GM12873 (cell line): ENCODE measurements around the gene DDIT3.

Experiments used
- TF ChIP-seq, protein P1 (sequence below): IDR thresholded peaks from 2 replicates; pipeline ENCODE4 v1.5.1; 2012; ENCODE audit warnings: low read depth, mild to moderate bottlenecking, moderate library complexity, low read length, control low read depth; ENCODE audit not compliant: insufficient read depth; ENCODE audit errors: missing control alignments

The DDIT3 gene

DNA sequence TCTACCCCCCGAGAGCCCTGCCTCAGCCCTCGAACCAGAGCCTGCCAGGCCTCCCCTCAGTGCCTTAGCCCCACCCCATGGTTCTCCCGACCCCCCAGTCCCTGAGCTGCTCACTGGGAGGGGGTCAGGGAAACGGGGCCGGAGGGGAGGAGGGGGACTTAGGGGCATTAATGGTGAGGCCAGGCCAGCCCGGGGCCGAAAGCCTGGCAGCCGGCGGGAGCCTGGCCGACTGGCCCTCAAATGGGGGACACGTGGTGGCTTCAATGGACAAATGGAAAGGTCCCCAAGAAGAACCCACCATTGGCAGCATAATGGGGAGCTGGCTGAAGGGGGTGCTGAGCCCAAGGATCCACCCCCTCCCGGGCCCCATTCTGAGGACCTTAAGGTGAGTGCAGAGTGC lies 7.9 kb upstream of the DDIT3 start:
- TF ChIP-seq, protein P1, sequence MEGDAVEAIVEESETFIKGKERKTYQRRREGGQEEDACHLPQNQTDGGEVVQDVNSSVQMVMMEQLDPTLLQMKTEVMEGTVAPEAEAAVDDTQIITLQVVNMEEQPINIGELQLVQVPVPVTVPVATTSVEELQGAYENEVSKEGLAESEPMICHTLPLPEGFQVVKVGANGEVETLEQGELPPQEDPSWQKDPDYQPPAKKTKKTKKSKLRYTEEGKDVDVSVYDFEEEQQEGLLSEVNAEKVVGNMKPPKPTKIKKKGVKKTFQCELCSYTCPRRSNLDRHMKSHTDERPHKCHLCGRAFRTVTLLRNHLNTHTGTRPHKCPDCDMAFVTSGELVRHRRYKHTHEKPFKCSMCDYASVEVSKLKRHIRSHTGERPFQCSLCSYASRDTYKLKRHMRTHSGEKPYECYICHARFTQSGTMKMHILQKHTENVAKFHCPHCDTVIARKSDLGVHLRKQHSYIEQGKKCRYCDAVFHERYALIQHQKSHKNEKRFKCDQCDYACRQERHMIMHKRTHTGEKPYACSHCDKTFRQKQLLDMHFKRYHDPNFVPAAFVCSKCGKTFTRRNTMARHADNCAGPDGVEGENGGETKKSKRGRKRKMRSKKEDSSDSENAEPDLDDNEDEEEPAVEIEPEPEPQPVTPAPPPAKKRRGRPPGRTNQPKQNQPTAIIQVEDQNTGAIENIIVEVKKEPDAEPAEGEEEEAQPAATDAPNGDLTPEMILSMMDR: no peak

DNA sequence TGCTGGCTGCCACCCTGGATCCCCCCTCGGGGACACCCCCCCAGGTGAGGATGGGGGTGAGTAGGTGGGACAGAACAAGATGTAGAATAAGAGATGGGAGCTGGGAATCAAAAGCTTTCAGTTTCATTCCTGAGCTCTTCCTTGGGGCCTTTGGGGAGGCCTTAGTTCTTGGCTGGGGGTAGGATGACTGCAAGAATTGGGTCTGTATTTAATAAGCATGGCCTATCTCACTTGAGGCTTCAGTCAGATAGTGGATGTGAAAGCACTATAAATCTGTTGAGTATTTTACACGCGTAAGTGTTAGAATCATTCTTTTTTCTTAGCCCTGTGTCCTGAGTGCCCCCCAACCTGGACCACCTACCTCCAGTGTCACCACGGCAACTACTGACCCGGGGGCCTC lies 6.9 kb upstream of the DDIT3 start:
- TF ChIP-seq, protein P1: no peak

DNA sequence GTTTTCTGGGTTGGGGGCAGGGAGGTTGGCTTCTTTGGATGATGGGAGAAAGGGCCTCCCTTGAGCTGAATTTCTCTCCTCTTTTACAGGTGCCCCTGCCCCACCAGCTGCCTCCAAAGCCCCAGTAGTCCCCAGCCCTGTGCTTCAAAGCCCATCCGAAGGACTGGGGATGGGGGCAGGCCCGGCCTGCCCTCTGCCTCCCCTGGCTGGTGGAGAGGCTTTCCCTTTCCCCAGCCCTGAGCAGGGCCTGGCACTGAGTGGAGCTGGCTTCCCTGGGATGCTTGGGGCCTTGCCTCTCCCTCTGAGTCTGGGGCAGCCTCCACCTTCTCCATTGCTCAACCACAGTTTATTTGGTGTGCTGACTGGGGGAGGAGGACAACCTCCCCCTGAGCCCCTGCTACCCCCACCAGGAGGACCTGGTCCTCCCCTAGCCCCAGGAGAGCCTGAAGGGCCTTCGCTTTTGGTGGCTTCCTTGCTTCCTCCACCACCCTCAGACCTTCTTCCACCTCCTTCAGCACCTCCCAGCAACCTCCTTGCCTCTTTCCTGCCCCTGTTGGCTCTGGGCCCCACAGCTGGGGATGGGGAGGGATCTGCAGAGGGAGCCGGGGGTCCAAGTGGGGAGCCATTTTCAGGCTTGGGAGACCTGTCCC lies 6.3 kb upstream of the DDIT3 start:
- TF ChIP-seq, protein P1: no peak

DNA sequence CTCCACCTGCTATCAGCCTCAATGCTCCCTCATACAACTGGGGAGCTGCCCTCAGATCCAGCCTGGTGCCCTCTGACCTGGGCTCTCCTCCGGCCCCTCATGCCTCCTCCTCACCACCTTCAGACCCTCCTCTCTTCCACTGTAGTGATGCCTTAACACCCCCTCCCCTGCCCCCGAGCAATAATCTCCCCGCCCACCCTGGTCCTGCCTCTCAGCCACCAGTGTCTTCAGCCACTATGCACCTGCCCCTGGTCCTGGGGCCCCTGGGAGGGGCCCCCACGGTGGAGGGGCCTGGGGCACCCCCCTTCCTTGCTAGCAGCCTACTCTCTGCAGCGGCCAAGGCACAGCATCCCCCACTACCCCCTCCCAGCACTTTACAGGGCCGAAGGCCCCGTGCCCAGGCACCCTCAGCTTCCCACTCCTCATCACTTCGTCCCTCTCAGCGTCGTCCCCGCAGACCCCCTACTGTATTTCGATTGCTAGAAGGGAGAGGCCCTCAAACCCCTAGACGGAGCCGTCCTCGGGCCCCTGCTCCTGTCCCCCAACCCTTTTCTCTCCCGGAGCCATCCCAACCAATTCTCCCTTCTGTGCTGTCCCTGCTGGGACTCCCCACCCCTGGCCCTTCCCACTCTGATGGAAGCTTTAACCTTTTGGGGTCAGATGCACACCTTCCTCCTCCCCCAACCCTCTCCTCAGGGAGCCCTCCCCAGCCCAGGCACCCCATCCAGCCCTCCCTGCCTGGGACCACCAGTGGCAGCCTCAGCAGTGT lies 5.5 kb upstream of the DDIT3 start:
- TF ChIP-seq, protein P1: no peak

DNA sequence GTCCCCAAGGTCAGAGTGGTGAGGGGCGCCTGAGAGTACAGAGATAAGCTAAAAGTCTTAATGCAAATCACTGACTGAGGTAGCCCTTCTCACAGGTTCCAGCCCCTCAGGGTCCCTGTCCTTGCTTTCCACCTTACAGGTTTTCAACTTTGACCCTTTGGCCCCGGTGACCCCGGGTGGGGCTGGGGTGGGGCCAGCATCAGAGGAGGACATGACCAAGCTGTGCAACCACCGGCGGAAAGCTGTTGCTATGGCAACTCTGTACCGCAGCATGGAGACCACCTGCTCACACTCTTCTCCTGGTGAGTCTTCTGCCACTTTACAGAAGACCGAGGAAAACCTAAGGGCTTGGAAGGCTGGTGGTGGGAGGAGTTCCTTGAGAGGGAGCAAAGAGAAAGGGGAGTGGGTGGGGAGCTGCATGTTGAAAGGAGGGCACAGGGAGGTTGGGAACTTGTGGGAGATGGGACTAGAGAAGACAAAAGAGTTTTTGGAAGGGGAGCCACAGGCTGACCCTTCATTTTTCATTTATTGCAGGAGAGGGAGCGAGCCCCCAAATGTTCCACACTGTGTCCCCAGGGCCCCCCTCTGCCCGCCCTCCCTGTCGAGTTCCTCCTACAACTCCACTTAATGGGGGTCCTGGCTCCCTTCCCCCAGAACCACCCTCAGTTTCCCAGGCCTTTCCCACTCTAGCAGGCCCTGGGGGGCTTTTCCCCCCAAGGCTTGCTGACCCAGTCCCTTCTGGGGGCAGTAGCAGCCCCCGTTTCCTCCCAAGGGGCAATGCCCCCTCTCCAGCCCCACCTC lies 4.7 kb upstream of the DDIT3 start:
- TF ChIP-seq, protein P1: no peak

DNA sequence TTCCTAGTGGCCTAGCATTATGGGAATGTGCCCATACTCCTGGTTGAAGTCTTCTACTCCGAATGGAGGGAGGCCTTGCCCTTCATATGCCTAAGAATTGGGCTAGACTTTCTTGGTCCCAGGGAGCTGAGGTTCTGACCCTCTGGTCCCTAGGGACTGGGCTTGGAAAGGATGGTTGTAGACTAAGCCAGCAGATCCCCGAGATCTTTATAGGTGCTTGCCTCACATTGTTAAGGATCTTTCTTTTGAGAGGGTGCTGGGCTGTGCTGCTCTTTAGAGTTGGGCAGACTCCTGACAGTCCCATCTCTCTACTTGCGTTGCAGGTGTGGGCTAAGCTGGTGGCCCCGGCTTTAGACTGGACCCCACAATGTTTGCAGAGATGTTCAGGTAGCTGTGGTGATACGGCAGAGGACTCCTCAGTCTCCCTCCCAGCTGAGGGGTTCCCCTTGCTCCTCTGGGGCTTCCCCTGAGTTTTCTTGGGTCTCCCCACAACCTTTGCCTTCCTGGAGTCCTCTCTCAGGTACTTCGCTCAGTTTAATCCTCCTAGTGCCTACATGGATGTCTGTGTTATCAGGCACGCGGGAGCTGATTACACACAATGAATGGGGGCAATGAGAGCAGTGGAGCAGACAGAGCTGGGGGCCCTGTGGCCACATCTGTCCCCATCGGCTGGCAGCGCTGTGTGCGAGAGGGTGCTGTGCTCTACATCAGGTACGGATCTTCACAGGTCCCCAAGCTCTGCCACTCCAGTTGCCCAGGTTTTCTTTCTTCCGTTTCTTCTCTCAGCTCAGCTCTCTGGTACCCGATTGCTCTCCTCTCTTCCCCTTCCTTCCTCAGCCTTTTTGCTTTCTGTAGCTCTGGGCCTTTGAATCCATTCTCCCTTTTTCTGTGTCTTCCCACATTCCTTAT lies 3.6 kb upstream of the DDIT3 start:
- TF ChIP-seq, protein P1: no peak
